Esophagus (tissue), 2 donors: ENCODE measurements around the gene CNTN2. TPM values are rescaled to one million over a fixed set of nuclear protein-coding genes. Genes with fewer than 3 reads are reported as not detected.

ENCODE experiments used
- H3K27ac ChIP-seq, 2 donors: one replicate each; pipeline ENCODE4 v1.5.1; 2013; ENCODE audit warnings: low read depth in 2 of 2, mild to moderate bottlenecking in 2 of 2, inconsistent platforms in 1 of 2, low read length in 1 of 2, moderate library complexity in 1 of 2
- H3K27me3 ChIP-seq, 2 donors: one replicate each; pipeline ENCODE4 v1.6.1; 2013; ENCODE audit warnings: low read length in 2 of 2, control low read depth in 1 of 2, mild to moderate bottlenecking in 1 of 2; ENCODE audit not compliant: insufficient read depth in 2 of 2, control insufficient read depth in 1 of 2
- H3K36me3 ChIP-seq, 2 donors: one replicate each; pipeline ENCODE4 v1.6.1; 2013; ENCODE audit warnings: low read length in 1 of 2; ENCODE audit not compliant: control insufficient read depth in 2 of 2, insufficient read depth in 2 of 2
- H3K4me1 ChIP-seq, 2 donors: one replicate each; pipeline ENCODE4 v1.6.1; 2013; ENCODE audit warnings: low read length in 1 of 2; ENCODE audit not compliant: control insufficient read depth in 2 of 2, insufficient read depth in 2 of 2
- H3K4me3 ChIP-seq, 2 donors: one replicate each; pipeline ENCODE4 v1.5.1; 2013; ENCODE audit warnings: low read length in 2 of 2, mild to moderate bottlenecking in 2 of 2, low read depth in 1 of 2, moderate library complexity in 1 of 2
- H3K9me3 ChIP-seq, 2 donors: one replicate each; pipeline ENCODE4 v1.6.1; 2013; ENCODE audit warnings: mild to moderate bottlenecking in 2 of 2, low read depth in 1 of 2, low read length in 1 of 2, moderate library complexity in 1 of 2; ENCODE audit not compliant: control insufficient read depth in 2 of 2, insufficient read depth in 1 of 2
- WGBS, 2 donors: extraction: QIAGEN DNeasy Blood & Tissue Kit; methylation state at CpG; one replicate each; pipeline ENCODE4 v1.1.7; 2013; 5-methylcytosine and 5-hydroxymethylcytosine counted together
- polyA plus RNA-seq, 2 donors: library from polyadenylated mRNA; stranded (reverse); fragments of 200-250 nt; gene quantifications; one replicate each; pipeline ENCODE4 v1.2.3, GENCODE V29; 2013
- donor health status: healthy with polysubstance abuse.
- donor health status: Bipolar disorder and iron deficiency.

CNTN2 gene
- polyA plus RNA-seq, 2 donors = 0.02 to 0.06 TPM

GRCh38 chr1:205037539-205037938 lies 5.5 kb upstream of the CNTN2 start:
- Histone ChIP-seq H3K27me3 (peaks cover 0 to 4% of the 10 kb centered on the region in 2 donors), H3K4me1 (no peaks in the 10 kb centered on the region), H3K36me3 (no peaks in the 10 kb centered on the region), H3K4me3 (no peak overlapping the region), H3K9me3 (peaks cover 0 to 6% of the 10 kb centered on the region in 2 donors), H3K27ac (no peak overlapping the region)
- 85 to 87% methylated on average over 9 of the region's 9 CpGs for WGBS, 2 donors

DNA sequence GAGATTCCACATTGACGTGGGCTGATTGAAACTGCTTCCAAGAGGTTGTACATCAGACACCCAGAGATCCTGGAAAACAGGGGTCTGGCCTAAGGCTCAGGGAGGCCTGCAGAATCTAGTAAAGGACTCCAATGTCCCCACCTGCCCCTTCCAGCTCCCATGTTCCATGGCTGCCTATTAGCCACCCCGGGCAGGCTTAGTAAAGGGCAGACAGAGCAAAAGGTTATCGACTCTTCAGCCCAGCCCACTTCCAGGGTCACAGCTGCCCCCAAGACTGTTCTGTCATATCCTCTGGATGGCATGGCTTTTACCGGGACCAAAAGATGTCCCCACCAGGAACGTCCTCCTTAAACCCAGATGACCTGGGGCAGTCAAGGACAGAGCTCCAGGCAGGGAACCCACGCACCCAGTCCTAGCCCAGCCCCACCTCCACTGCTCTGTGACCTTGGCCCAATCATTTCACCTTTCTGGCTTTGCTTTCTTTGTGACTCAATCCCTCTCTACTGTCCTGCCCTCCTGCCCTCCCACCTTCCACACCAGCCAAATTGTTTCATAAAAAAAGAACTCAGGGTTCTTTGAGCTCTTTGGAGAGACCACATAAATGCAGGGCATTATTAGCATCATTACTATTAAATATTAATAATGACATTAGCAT lies 4.8 kb upstream of the CNTN2 start:
- no peak overlapping the region for H3K4me3 ChIP-seq
- peaks cover 0 to 4% of the 10 kb centered on the region in 2 donors for H3K27me3 ChIP-seq
- H3K27ac ChIP-seq = no peak overlapping the region
- H3K36me3 ChIP-seq = no peaks in the 10 kb centered on the region
- WGBS, 2 donors = 78 to 81% methylated on average over 6 of the region's 6 CpGs
- no peaks in the 10 kb centered on the region for H3K4me1 ChIP-seq
- H3K9me3 ChIP-seq = peaks cover 0 to 6% of the 10 kb centered on the region in 2 donors

- no peak overlapping the region for H3K27ac ChIP-seq
- H3K4me1 ChIP-seq = no peaks in the 10 kb centered on the region
- H3K27me3 ChIP-seq = peaks cover 8 to 10% of the 10 kb centered on the region in 2 donors
- peaks cover 0 to 3% of the 10 kb centered on the region in 2 donors for H3K9me3 ChIP-seq
- 30 to 35% methylated on average over 4 of the region's 4 CpGs for WGBS, 2 donors
- H3K4me3 ChIP-seq = no peak overlapping the region
- H3K36me3 ChIP-seq = no peaks in the 10 kb centered on the region
These were observed 1.9 kb upstream of the CNTN2 start for GRCh38 chr1:205041001-205041715.

DNA sequence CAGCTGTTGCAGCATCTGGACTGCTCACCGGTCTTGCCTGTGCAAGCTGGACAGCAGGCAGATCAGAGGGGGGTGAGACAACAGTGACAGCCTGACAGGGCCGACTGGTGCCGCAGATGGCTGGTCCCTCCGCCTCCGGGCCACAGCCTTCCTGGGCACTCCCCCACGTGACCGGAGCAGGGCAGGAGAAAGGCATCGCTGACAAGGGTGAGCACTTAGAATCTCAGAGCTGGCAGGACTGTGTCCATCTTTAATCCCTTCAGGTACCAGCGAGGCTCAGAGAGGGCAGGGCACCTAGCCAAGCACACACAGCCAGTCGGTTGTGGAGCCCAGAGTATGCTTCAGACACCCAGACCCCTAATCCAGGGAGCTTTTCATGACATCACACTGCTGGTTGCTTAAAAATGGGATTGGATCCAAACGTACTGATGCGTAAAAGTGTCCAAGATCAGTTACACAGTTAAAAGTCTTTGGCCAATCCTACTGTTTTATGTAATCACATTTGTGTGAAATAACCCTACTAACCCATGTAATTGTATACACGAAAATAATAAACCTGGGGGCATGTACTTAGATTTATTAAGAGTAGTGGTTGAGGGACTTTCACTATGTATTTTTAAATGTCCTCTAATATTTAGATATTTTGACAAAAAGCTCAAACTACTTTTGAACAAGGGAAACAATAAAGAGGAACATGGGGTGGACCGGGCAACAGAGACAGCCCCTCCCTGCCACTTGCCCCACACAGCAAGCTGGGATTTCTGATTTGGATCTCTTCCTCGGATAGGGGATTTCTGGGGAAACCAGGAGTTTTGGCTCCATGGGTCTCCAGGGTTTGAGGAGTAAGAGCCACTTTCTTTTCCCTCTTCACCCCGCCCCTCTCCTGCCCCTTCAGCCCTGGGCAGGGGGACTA lies 758 bp upstream of the CNTN2 start:
- Histone ChIP-seq H3K27ac (no peak overlapping the region), H3K9me3 (peaks cover 0 to 3% of the 10 kb centered on the region in 2 donors), H3K4me1 (no peaks in the 10 kb centered on the region), H3K27me3 (peaks cover 8 to 10% of the 10 kb centered on the region in 2 donors), H3K36me3 (no peaks in the 10 kb centered on the region), H3K4me3 (no peak overlapping the region)
- 54 to 60% methylated on average over 16 of the region's 16 CpGs for WGBS, 2 donors

GRCh38 chr1:205043866-205044265 lies 854 bp downstream of the CNTN2 start:
- Histone ChIP-seq H3K4me1 (no peaks in the 10 kb centered on the region), H3K9me3 (peaks cover 0 to 3% of the 10 kb centered on the region in 2 donors), H3K27me3 (peaks cover 8 to 13% of the 10 kb centered on the region in 2 donors), H3K27ac (no peak overlapping the region), H3K4me3 (no peak overlapping the region), H3K36me3 (no peaks in the 10 kb centered on the region)
- 35 to 39% methylated on average over 4 of the region's 4 CpGs for WGBS, 2 donors

GRCh38 chr1:205044741-205045140 lies 1.7 kb downstream of the CNTN2 start:
- WGBS, 2 donors = 28 to 40% methylated on average over 5 of the region's 5 CpGs
- no peak overlapping the region for H3K27ac ChIP-seq
- no peak overlapping the region for H3K4me3 ChIP-seq
- peaks cover 8 to 13% of the 10 kb centered on the region in 2 donors for H3K27me3 ChIP-seq
- no peaks in the 10 kb centered on the region for H3K4me1 ChIP-seq
- H3K9me3 ChIP-seq = peaks cover 0 to 3% of the 10 kb centered on the region in 2 donors
- no peaks in the 10 kb centered on the region for H3K36me3 ChIP-seq

DNA sequence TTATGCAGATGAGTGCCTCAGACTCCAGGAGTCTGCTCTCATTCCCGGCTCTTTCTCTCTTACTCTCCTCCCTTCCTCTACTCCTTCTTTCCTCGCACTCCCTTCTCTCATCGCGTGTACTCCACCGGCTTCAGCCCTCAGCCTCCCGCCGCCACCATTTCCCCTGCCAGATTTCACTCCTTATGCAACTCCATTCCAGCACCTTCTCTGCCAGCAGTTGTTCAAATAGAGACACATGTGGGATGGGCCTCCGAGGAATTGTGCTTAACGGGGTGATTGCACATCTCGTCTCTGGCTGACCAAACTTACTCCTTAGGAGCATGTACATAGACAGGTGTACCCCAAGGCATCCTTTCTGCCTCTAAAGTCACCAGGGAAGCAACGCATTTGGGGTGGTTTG lies 2.1 kb downstream of the CNTN2 start:
- WGBS, 2 donors = 29 to 35% methylated on average over 11 of the region's 11 CpGs

GRCh38 chr1:205046870-205047269 lies 3.9 kb downstream of the CNTN2 start:
- H3K4me3 ChIP-seq = no peak overlapping the region
- H3K4me1 ChIP-seq = no peaks in the 10 kb centered on the region
- H3K9me3 ChIP-seq = peaks cover 0 to 3% of the 10 kb centered on the region in 2 donors
- 38 to 48% methylated on average over 3 to 4 of the region's 4 CpGs for WGBS, 2 donors
- peaks cover 8 to 13% of the 10 kb centered on the region in 2 donors for H3K27me3 ChIP-seq
- H3K36me3 ChIP-seq = no peaks in the 10 kb centered on the region
- H3K27ac ChIP-seq = no peak overlapping the region

More for the DNA sequence above, 2.1 kb downstream of the CNTN2 start:
- Histone ChIP-seq H3K9me3 (peaks cover 0 to 3% of the 10 kb centered on the region in 2 donors), H3K27me3 (peaks cover 8 to 13% of the 10 kb centered on the region in 2 donors), H3K36me3 (no peaks in the 10 kb centered on the region), H3K27ac (no peak overlapping the region), H3K4me1 (no peaks in the 10 kb centered on the region), H3K4me3 (no peak overlapping the region)

DNA sequence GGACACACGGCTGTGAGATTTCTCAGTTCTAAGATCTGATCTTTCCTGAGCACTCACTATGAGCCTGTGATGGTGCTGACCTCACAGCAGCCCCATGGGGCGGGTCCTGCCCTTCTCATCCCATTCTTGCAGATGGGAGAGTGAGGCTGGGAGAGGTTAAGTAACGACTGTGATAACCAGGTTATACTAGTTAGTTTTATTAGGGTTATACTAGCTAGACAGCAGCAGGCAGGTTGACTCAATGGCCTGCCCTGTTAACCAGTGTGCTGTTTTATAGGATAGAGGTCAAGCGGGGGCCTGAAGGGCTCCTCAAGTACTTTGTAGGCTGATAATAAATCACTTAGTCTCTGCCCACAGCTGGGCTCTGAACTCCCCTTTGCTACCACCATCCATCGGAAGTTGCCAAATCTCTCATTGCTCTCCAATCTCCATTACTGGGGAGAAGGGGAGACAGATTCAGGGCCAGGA lies 4.8 kb downstream of the CNTN2 start:
- no peaks in the 10 kb centered on the region for H3K36me3 ChIP-seq
- no peak overlapping the region for H3K27ac ChIP-seq
- H3K4me1 ChIP-seq = no peaks in the 10 kb centered on the region
- WGBS, 2 donors = 73 to 83% methylated on average over 5 of the region's 5 CpGs
- H3K27me3 ChIP-seq = peaks cover 8 to 13% of the 10 kb centered on the region in 2 donors
- peaks cover 0 to 3% of the 10 kb centered on the region in 2 donors for H3K9me3 ChIP-seq
- H3K4me3 ChIP-seq = no peak overlapping the region
